GM12892 (cell line): ENCODE measurements around the gene PDGFC.

Experiments used
- POLR2A ChIP-seq: IDR thresholded peaks from 2 replicates; pipeline ENCODE4 v1.6.1; 2011; ENCODE audit warnings: low read depth, low read length, control low read depth
- POLR2AphosphoS5 ChIP-seq: IDR thresholded peaks from 2 replicates; pipeline ENCODE4 v1.6.1; 2011; ENCODE audit warnings: low read depth, low read length, control low read depth
- TAF1 ChIP-seq: IDR thresholded peaks from 2 replicates; pipeline ENCODE4 v1.6.1; 2011; ENCODE audit warnings: low read depth, mild to moderate bottlenecking, control low read depth, low read length, borderline replicate concordance

DNA sequence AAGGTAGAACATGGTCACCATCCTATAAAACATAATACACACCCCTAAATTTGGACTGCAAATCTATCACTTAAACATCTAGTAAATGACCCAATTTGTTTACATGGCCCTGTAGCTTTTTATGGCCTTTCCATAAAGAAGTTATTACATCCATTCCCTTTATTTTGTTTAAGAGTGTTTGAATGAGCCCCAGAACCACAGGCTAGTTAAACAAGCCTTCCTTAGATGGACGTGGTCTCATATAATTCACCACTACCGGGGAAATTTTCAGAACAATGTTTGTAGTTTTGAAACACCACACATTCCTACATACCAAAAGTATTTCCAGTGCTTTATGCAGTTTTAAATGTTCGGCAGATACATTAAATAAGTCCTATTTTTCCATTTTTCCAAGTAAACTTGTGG is 12.3 kb downstream of the PDGFC start:
- TF ChIP-seq POLR2A (no peak), POLR2AphosphoS5 (no peak), TAF1 (no peak)
